Measurements from ENCODE around the gene JAGN1. TPM values are rescaled to one million over a fixed set of nuclear protein-coding genes. Genes with fewer than 3 reads are reported as not detected.

Gene JAGN1
- total RNA-seq = 33.5 and 51.9 TPM in 2 replicates

GRCh38 chr3:9890249-9891071 is at the start of gene JAGN1:
TSS of gene JAGN1 (plus strand) at chr3:9890610. CDS start at chr3:9890723, 113 bp downstream.

GRCh38 chr3:9843715-9844438 is 46.5 kb upstream of the JAGN1 start, which contains the start of gene RPUSD3:
TSS of gene RPUSD3 (minus strand) at chr3:9844008. CDS start at chr3:9843990, 18 bp downstream.

GRCh38 chr3:9879830-9880549 is 10.4 kb upstream of the JAGN1 start, which contains the start of gene CIDEC:
TSS of gene CIDEC (minus strand) at chr3:9880253. CDS start at chr3:9878486, 1,767 bp downstream.

GRCh38 chr3:9902372-9903237 is 12.2 kb downstream of the JAGN1 start, which contains the start of gene IL17RE:
TSS of gene IL17RE (plus strand) at chr3:9902848. CDS start at chr3:9902933, 85 bp downstream.

GRCh38 chr3:9916734-9917680 is 26.6 kb downstream of the JAGN1 start, which contains the start of gene IL17RC:
TSS of gene IL17RC (plus strand) at chr3:9917098. CDS start at chr3:9917316, 218 bp downstream.

GRCh38 chr3:9933561-9934234 is 43.3 kb downstream of the JAGN1 start, which contains the start of gene CRELD1:
TSS of gene CRELD1 (plus strand) at chr3:9933834. CDS start at chr3:9934439, 605 bp downstream.

Other genes starting within 250 kb of the JAGN1 start
- gene MTMR14, start 241.1 kb upstream of the JAGN1 start, total RNA-seq = 19.6 and 21.4 TPM in 2 replicates
- not detected in 2 replicates for gene CPNE9, start 186.8 kb upstream of the JAGN1 start, total RNA-seq
- 8.1 and 13.1 TPM in 2 replicates for gene BRPF1, start 158.9 kb upstream of the JAGN1 start, total RNA-seq
- 16.2 and 17.4 TPM in 2 replicates for gene OGG1, start 140.7 kb upstream of the JAGN1 start, total RNA-seq
- gene CAMK1, start 120.7 kb upstream of the JAGN1 start, total RNA-seq = 9.5 and 11.7 TPM in 2 replicates
- 55.0 and 65.0 TPM in 2 replicates for gene TADA3, start 98.1 kb upstream of the JAGN1 start, total RNA-seq
- 164 and 206 TPM in 2 replicates for gene ARPC4, start 97.5 kb upstream of the JAGN1 start, total RNA-seq
- 4.4 and 6.6 TPM in 2 replicates for gene TTLL3, start 80.3 kb upstream of the JAGN1 start, total RNA-seq
- 56.1 and 64.1 TPM in 2 replicates for gene RPUSD3, start 46.6 kb upstream of the JAGN1 start, total RNA-seq
- not detected in 2 replicates for gene CIDEC, start 10.4 kb upstream of the JAGN1 start, total RNA-seq
- 16.6 and 19.3 TPM in 2 replicates for gene IL17RE, start 12.2 kb downstream of the JAGN1 start, total RNA-seq
- 42.2 and 42.7 TPM in 2 replicates for gene IL17RC, start 26.5 kb downstream of the JAGN1 start, total RNA-seq
- 17.4 and 25.5 TPM in 2 replicates for gene CRELD1, start 43.2 kb downstream of the JAGN1 start, total RNA-seq
- gene PRRT3, start 61.8 kb downstream of the JAGN1 start, total RNA-seq = 2.0 TPM in 2 replicates
- 35.2 and 37.8 TPM in 2 replicates for gene EMC3, start 96.2 kb downstream of the JAGN1 start, total RNA-seq
- 20.7 and 32.1 TPM in 2 replicates for gene FANCD2, start 135.8 kb downstream of the JAGN1 start, total RNA-seq
- gene FANCD2OS, start 217.6 kb downstream of the JAGN1 start, total RNA-seq = 2.3 TPM in 1 of 2 replicates, not detected in the other
- 101 and 142 TPM in 2 replicates for gene BRK1, start 225.1 kb downstream of the JAGN1 start, total RNA-seq

Measured in airway epithelial cell (primary cell).